Prostate gland (tissue), 2 donors: ENCODE data around the gene KCNK7. TPM values are rescaled to one million over a fixed set of nuclear protein-coding genes. Genes with fewer than 3 reads are reported as not detected.
A peak's percentile ranks its signal among the peaks of the same experiment; 100 is the strongest.

ENCODE experiments used
- DNase-seq: peaks from one replicate; pipeline ENCODE4 v3.0.0-alpha.2; 2019; ENCODE audit warnings: low spot score
- H3K27ac ChIP-seq, 2 donors: fragments of 200-600 bp; sonication (generic); 2 replicates each; pipeline ENCODE4 v1.5.1; 2017 to 2019
- H3K27me3 ChIP-seq: fragments of 200-600 bp; sonication (generic); replicated peaks from 2 replicates; pipeline ENCODE4 v1.5.1; 2019; ENCODE audit not compliant: insufficient read depth
- H3K36me3 ChIP-seq, 2 donors: fragments of 200-600 bp; sonication (generic); 1 replicate in 1 of 2; 2 replicates in 1 of 2; pipeline versions ENCODE4 v1.5.1 to v1.8.1; 2017 to 2019
- H3K4me1 ChIP-seq: fragments of 200-600 bp; sonication (generic); replicated peaks from 2 replicates; pipeline ENCODE4 v1.5.1; 2019
- H3K4me3 ChIP-seq, 2 donors: fragments of 200-600 bp; sonication (generic); 2 replicates each; pipeline ENCODE4 v1.5.1; 2017 to 2019
- H3K9me3 ChIP-seq: fragments of 200-600 bp; sonication (generic); 2 replicates; pipeline ENCODE4 v1.5.1; 2017
- CTCF ChIP-seq, 4 experiments: fragments of 200-600 bp in 2 of 4; fragments of 450-650 bp in 2 of 4; sonication (generic) in 2 of 4; IDR thresholded peaks; 1 replicate in 3 of 4; 2 replicates in 1 of 4; pipeline ENCODE4 v1.5.1; 2016 to 2019; ENCODE audit warnings: antibody characterized with exemption in 4 of 4, mild to moderate bottlenecking in 2 of 4, moderate library complexity in 2 of 4
- POLR2A ChIP-seq: fragments of 450-650 bp; IDR thresholded peaks from one replicate; pipeline ENCODE4 v1.6.1; 2016; ENCODE audit warnings: antibody characterized with exemption, mild to moderate bottlenecking
- POLR2AphosphoS5 ChIP-seq: sonication (generic); formaldehyde crosslinking; IDR thresholded peaks from one replicate; pipeline ENCODE4 v1.6.1; 2017; ENCODE audit warnings: antibody characterized with exemption
- WGBS: methylation state at CpG from one replicate; pipeline ENCODE4 v1.1.5; 2018; 5-methylcytosine and 5-hydroxymethylcytosine counted together
- intact Hi-C: fragments of 100-400 bp; cut with DNase I; formaldehyde crosslinking; loops from one replicate; pipeline ENCODE4 v1.14.2; 2022
- total RNA-seq, 2 donors: library from RNA; depleted of rRNA; stranded (reverse); fragments of >200 nt; gene quantifications; one replicate each; pipeline ENCODE4 v1.1.0, GENCODE V29; 2016

Gene KCNK7
- total RNA-seq, 2 donors from 2014 or later, result 0.74 TPM; not detected in 1

- 93% methylated on average over 19 of the region's 19 CpGs for WGBS
- H3K27ac ChIP-seq, result no peak overlapping the region
- no peaks in the 10 kb centered on the region for H3K9me3 ChIP-seq
- H3K4me3 ChIP-seq, result no peak overlapping the region
- H3K27me3 ChIP-seq, result no peaks in the 10 kb centered on the region
- TF ChIP-seq POLR2A (no peak), POLR2AphosphoS5 (no peak), CTCF (IDR thresholded peaks at IDR 0.05) (no peak)
- peaks cover 13% of the 10 kb centered on the region for H3K4me1 ChIP-seq
- DNase-seq, result no peak
- peaks cover 0 to 21% of the 10 kb centered on the region in 2 donors for H3K36me3 ChIP-seq
- intact Hi-C loops, result no loop called here
Measured at GRCh38 chr11:65580031-65580692, 15.4 kb downstream of the KCNK7 start.

- H3K27ac ChIP-seq, result no peak overlapping the region
- 89% methylated on average over 4 of the region's 4 CpGs for WGBS
- H3K4me1 ChIP-seq, result peaks cover 13% of the 10 kb centered on the region
- H3K9me3 ChIP-seq, result no peaks in the 10 kb centered on the region
- TF ChIP-seq CTCF (IDR thresholded peaks at IDR 0.05) (no peak), POLR2AphosphoS5 (no peak), POLR2A (no peak)
- no peak for DNase-seq
- H3K4me3 ChIP-seq, result no peak overlapping the region
- H3K36me3 ChIP-seq, result peaks cover 0 to 19% of the 10 kb centered on the region in 2 donors
- intact Hi-C loops, result loop anchor here (5.0 kb wide), 1 partner anchor 83 kb away; the partner anchor contains the start of gene RELA
- no peaks in the 10 kb centered on the region for H3K27me3 ChIP-seq
Measured at GRCh38 chr11:65579291-65579690, 16.3 kb downstream of the KCNK7 start.

GRCh38 chr11:65578667-65579066 is 16.9 kb downstream of the KCNK7 start:
- no peak for DNase-seq
- WGBS, result 62% methylated on average over 3 of the region's 3 CpGs
- Histone ChIP-seq H3K27ac (no peak overlapping the region), H3K4me3 (no peak overlapping the region), H3K27me3 (no peaks in the 10 kb centered on the region), H3K4me1 (peaks cover 16% of the 10 kb centered on the region), H3K9me3 (no peaks in the 10 kb centered on the region), H3K36me3 (peaks cover 0 to 19% of the 10 kb centered on the region in 2 donors)
- intact Hi-C loops, result loop anchor here (5.0 kb wide), 1 partner anchor 84 kb away; the partner anchor contains the start of gene RELA
- TF ChIP-seq CTCF (IDR thresholded peaks at IDR 0.05) (no peak), POLR2AphosphoS5 (no peak), POLR2A (no peak)

GRCh38 chr11:65578134-65578533 is 17.5 kb downstream of the KCNK7 start:
- peaks cover 0 to 19% of the 10 kb centered on the region in 2 donors for H3K36me3 ChIP-seq
- intact Hi-C loops, result loop anchor here (5.0 kb wide), 1 partner anchor 84 kb away; the partner anchor contains the start of gene RELA
- no peaks in the 10 kb centered on the region for H3K27me3 ChIP-seq
- peak overlapping the region; percentile 87 to 96 for H3K27ac ChIP-seq
- WGBS, result 76% methylated on average over 7 of the region's 7 CpGs
- no peaks in the 10 kb centered on the region for H3K9me3 ChIP-seq
- no peak for DNase-seq
- peak overlapping the region in 1 of 2 donors; percentile 78 for H3K4me3 ChIP-seq
- peaks cover 20% of the 10 kb centered on the region for H3K4me1 ChIP-seq
- TF ChIP-seq POLR2A, result no peak

- Histone ChIP-seq H3K9me3 (no peaks in the 10 kb centered on the region), H3K36me3 (peaks cover 0 to 19% of the 10 kb centered on the region in 2 donors), H3K4me3 (peak overlapping the region; percentile 74 to 78), H3K27ac (peak overlapping the region; percentile 87 to 96), H3K4me1 (peaks cover 20% of the 10 kb centered on the region), H3K27me3 (no peaks in the 10 kb centered on the region)
- TF ChIP-seq CTCF (IDR thresholded peaks at IDR 0.05) (no peak), POLR2AphosphoS5 (no peak), POLR2A (no peak)
- intact Hi-C loops, result loop anchor here (2.0 to 5.0 kb wide), 2 partner anchors 33 to 85 kb away; partner anchors contain the start of gene RELA
- WGBS, result 33% methylated on average over 8 of the region's 8 CpGs
- no peak for DNase-seq
Measured at GRCh38 chr11:65577756-65578109, 17.9 kb downstream of the KCNK7 start.
